Myocyte (in vitro differentiated cells): ENCODE measurements around the gene NTF3. TPM values are rescaled to one million over a fixed set of nuclear protein-coding genes. Genes with fewer than 3 reads are reported as not detected.

Experiments used
- DNase-seq: peaks from one replicate; pipeline ENCODE4 v3.0.0-alpha.2; 2012; ENCODE audit warnings: low read depth
- polyA plus RNA-seq: library from polyadenylated mRNA; unstranded; fragments of >200 nt; gene quantifications from one replicate; pipeline ENCODE4 v1.2.1, GENCODE V29; 2012; ENCODE audit warnings: missing spikeins
- total RNA-seq: library from RNA; depleted of rRNA; stranded (reverse); fragments of >200 nt; gene quantifications from 2 replicates; pipeline ENCODE4 v1.2.3, GENCODE V29; 2014

The NTF3 gene
- total RNA-seq, result 1.0 and 1.9 TPM in 2 replicates
- 9.4 TPM for polyA plus RNA-seq

GRCh38 chr12:5432011-5432400 lies at the start of gene NTF3:
Gene NTF3 (plus strand): TSS chr12:5432108. CDS start chr12:5432325, 217 bp downstream.
- DNase-seq, result peak; percentile 63

- DNase-seq, result peak; percentile 41
These were observed 47.9 kb upstream of the NTF3 start for GRCh38 chr12:5384015-5384414.

GRCh38 chr12:5388581-5389535 lies 43.0 kb upstream of the NTF3 start:
- DNase-seq, result peak; percentile 53

GRCh38 chr12:5390174-5390799 lies 41.6 kb upstream of the NTF3 start:
- peak; percentile 77 for DNase-seq

- no peak for DNase-seq
These were observed 40.3 kb upstream of the NTF3 start for GRCh38 chr12:5391653-5392052.

GRCh38 chr12:5392961-5393360 lies 38.9 kb upstream of the NTF3 start:
- no peak for DNase-seq

- DNase-seq, result no peak
These were observed 36.3 kb upstream of the NTF3 start for GRCh38 chr12:5395443-5396271.

- DNase-seq, result no peak
These were observed 35.4 kb upstream of the NTF3 start for GRCh38 chr12:5396541-5396940.

- DNase-seq, result no peak
These were observed 32.6 kb upstream of the NTF3 start for GRCh38 chr12:5399266-5399665.

GRCh38 chr12:5402009-5402935 lies 29.6 kb upstream of the NTF3 start:
- no peak for DNase-seq

GRCh38 chr12:5403411-5403810 lies 28.5 kb upstream of the NTF3 start:
- DNase-seq, result no peak

GRCh38 chr12:5407034-5407856 lies 24.7 kb upstream of the NTF3 start:
- DNase-seq, result peak; percentile 59

- DNase-seq, result no peak
These were observed 22.3 kb upstream of the NTF3 start for GRCh38 chr12:5409619-5410018.

- DNase-seq, result no peak
These were observed 15.3 kb upstream of the NTF3 start for GRCh38 chr12:5416571-5416970.

- DNase-seq, result no peak
These were observed 14.4 kb upstream of the NTF3 start for GRCh38 chr12:5417500-5417899.

GRCh38 chr12:5428332-5429221 lies 3.3 kb upstream of the NTF3 start:
- DNase-seq, result peak; percentile 43

GRCh38 chr12:5429741-5430557 lies 2.0 kb upstream of the NTF3 start:
- DNase-seq, result no peak
